NOMO-1 treated with dmso at 0.1 percent for 144 hours (cell line): Measurements from ENCODE around the gene APOF.
"Not testable (repeated sequence)": the region's sequence is repeated elsewhere in the genome, so short reads cannot be mapped to it uniquely, and the experiment has no call there.

Experiments
- DNase-seq: peaks from one replicate; lab custom pipeline; 2025; ENCODE audit not compliant: unreplicated experiment; lab: John Stamatoyannopoulos, UW

APOF gene

DNA sequence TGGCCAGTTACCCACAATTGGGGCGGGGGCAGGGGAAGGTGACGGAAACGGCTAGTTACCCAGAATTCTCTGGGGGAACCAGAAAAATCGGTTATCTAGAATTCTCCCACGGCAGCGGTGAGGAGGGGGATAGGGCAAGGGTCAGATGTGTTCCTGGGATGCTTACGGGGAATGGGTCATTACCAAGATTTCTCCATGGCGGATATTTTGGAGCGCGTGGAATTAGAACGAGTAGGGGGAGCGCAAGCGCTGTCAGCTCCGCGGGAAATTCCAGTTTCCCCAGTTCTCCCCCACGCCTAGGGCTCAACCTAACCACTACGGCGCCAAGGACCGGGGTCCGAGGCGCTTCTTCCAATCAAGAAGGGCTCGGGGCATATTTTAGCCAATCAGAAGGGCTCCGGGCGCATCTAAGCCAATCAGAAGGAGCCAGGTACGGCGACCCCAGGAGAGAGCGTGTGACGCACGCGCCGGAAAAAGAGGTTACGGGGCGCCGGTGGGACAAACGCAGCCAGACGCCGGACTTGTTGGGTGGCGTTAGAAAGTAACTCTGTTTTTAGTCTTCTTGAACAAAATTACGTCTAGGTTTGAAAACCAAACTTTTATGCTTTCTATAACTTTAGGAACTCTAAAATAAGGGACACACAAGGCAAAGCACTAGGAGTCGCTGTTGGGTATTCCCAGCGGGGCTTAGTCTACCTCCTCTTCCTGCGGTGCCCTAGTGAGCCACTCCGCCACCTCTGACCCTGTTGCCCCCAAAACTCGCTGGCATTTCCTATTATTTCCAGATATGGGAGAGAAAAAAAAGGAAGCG, 28.8 kb downstream of the APOF start, which contains the start of gene PAN2:
Gene PAN2, minus strand, starts transcription at position 322 of the 811 bp plus-strand sequence. CDS start 906 bp downstream, outside the sequence.
- peak; percentile 92 for DNase-seq

- peak; percentile 55 for DNase-seq
Observed at GRCh38 chr12:56333197-56333678, 29.4 kb downstream of the APOF start.

GRCh38 chr12:56332512-56333196, 30.0 kb downstream of the APOF start:
- DNase-seq, result no peak

DNA sequence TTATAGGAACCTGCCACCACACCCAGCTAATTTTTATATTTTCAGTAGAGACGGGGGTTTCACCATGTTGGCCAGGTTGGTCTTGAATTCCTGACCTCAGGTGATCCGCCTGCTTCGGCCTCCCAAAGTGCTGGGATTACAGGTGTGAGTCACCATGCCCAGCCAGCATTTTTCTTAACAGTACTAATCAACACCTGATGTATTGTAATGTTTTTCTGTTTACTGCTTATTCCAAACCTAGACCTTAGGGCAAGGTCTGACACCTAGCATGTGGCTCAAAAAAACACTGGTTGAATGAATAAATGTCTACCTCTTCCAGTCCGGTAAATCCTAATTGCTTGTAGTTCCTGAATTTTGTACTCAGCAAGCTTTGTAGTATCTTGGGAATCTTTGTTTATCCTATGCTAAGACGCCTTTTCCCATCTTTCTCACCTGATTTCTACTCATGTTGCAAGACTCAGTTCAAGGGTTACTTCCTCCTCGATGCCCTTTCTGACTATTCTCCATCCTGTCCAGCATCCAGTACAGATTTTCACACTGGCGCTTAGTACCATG, 31.6 kb downstream of the APOF start:
- DNase-seq, result no peak

DNA sequence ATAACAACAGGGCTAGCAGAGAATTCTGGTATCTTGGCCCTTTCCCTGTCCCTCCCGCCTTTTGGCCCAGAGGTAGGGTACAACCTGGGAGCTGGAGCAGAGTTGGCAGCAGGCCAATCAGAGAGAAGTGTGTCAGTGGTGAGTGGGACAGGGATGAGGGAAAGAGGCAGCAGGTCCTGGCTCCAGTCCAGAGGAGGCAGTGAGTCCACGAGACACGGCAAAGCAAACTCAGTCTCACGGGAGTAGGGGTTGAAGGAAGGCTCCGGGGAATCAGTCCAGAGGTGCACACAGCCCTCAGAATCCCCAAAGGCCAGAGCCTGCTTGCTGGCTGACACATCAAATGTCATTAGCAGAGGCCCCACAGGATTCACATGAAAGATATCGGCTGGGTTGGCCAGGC, 36.1 kb downstream of the APOF start:
- DNase-seq, result no peak

- DNase-seq, result no peak
Observed at GRCh38 chr12:56326126-56326525, 36.5 kb downstream of the APOF start.

DNA sequence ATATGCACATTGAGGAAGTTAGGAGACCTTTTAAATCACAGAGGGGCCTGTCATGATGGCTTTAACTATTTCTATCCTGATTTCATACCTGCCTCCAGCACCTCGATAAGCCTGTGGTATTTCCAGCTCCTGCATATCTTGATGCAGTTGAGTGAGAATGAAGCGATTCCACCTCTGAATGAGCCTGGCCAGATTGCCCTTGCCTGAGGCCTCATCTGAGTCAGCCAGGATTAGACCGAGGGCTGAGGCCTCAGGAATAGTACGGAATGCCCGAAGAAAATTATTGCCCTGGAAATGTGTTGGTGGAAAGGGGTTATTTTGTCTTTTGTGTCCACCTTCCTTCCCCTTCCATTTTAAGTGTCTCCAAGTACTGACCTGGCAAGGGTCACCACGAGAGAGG, 38.5 kb downstream of the APOF start:
- DNase-seq, result no peak

DNA sequence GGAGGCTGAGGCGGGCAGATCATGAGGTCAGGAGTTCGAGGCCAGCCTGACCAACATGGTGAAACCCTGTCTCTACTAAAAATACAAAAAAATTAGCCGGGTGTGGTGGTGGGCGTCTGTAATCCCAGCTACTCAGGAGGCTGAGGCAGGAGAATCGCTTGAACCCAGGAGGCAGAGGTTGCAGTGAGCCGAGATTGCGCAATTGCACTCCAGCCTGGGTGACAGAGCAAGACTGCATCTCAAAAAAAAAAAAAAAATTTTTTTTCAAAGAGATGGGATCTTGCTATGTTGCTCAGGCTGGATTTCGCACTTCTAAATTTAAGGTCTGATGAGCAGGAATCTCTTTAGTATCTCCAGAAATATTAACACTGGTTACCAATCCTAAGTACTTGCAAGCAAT, 41.0 kb downstream of the APOF start:
- not testable (repeated sequence) for DNase-seq

DNA sequence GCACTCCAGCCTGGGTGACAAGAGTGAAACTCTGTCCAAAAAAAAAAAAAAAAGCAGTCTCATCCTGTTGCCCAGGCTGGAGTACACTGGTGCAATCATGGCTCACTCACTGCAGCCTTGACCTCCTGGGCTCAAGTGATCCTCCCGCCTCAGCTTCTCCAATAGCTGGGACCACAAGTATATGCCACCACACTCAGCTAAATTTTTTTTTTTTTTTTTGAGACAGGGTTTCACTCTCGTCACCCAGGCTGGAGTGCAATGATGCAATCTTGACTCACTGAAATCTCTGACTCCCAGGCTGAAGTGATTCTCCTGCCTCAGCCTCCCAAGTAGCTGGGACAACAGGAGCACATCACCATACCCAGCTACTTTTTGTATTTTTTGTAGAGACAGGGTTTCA, 41.6 kb downstream of the APOF start:
- no peak for DNase-seq

DNA sequence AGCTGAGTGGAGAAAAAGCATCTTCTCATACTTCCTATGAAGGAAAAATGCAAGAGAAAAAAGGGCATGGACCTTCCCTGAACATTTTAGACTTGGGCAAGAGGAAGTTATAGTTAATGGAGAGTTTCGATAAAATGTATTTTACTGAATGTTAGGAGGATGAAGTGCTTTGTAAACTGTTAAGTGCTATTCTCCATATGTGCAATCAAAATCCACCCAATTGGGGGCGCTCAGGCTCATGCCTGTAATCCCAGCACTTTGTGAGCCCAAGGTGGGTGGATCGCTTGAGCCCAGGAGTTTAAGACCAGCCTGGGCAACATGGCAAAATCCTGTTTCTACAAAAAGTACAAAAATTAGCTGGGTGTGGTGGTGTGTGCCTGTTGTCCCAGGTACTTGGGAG, 45.0 kb downstream of the APOF start:
- no peak for DNase-seq

- DNase-seq, result peak; percentile 93
Observed at GRCh38 chr12:56315622-56316473, 46.8 kb downstream of the APOF start, which contains the start of gene CNPY2. Gene CNPY2 (minus strand): TSS chr12:56315988. CDS start chr12:56315217, 771 bp downstream.

- no peak for DNase-seq
Observed at GRCh38 chr12:56315249-56315621, 47.4 kb downstream of the APOF start.

DNA sequence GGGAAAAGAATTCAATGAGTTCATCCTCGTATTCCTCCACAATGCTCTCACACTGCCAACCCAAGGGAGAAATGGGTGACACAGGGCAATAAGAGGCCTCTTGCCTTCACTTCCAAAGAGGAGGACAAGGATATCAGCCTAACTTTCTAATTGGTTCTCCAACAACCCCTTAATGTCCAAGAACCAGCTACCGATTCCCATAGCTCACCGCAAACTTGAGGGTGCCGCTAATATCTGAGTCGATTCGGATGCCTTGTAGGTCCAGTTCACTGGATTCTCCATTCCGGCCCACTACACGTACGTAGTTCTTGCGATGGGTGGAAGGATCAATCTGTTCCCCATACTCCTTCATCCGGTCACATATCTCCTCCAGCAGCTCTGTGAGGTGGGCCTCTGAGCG, 51.7 kb downstream of the APOF start:
- no peak for DNase-seq
